Tibial artery (tissue), 4 donors: ENCODE measurements around the gene GRIN3B.

Experiments used
- DNase-seq, 2 donors: peaks; one replicate each; pipeline ENCODE4 v3.0.0-alpha.2; 2019
- H3K27ac ChIP-seq, 2 donors: fragments of 200-600 bp; sonication (generic) in 1 of 2; 1 replicate in 1 of 2; 2 replicates in 1 of 2; pipeline ENCODE4 v1.5.1; 2018 to 2019; ENCODE audit warnings: mild to moderate bottlenecking in 1 of 2
- H3K27me3 ChIP-seq, 2 donors: fragments of 200-600 bp; sonication (generic) in 1 of 2; one replicate each; pipeline versions ENCODE4 v1.5.1 to v1.6.0; 2016 to 2019
- H3K36me3 ChIP-seq, 3 donors: fragments of 200-600 bp; sonication (generic) in 2 of 3; one replicate each; pipeline ENCODE4 v1.5.1; 2016 to 2019; ENCODE audit warnings: mild to moderate bottlenecking in 2 of 3
- H3K4me1 ChIP-seq, 4 donors: fragments of 200-600 bp; sonication (generic) in 2 of 4; 1 replicate in 3 of 4; 2 replicates in 1 of 4; pipeline ENCODE4 v1.5.1; 2016 to 2019
- H3K4me3 ChIP-seq, 2 donors: fragments of 200-600 bp; sonication (generic) in 1 of 2; 1 replicate in 1 of 2; 2 replicates in 1 of 2; pipeline ENCODE4 v1.5.1; 2018 to 2019; ENCODE audit warnings: mild to moderate bottlenecking in 2 of 2
- H3K9me3 ChIP-seq, 3 donors: fragments of 200-600 bp; sonication (generic) in 1 of 3; one replicate each; pipeline ENCODE4 v1.5.1; 2016 to 2019
- CTCF ChIP-seq, 2 experiments: fragments of 200-600 bp in 1 of 2; fragments of 450-650 bp in 1 of 2; IDR thresholded peaks; one replicate each; pipeline ENCODE4 v1.5.1; 2017 to 2019; ENCODE audit warnings: antibody characterized with exemption in 2 of 2, mild to moderate bottlenecking in 1 of 2, moderate library complexity in 1 of 2
- intact Hi-C: fragments of 100-400 bp; cut with DNase I; formaldehyde crosslinking; loops from one replicate; pipeline ENCODE4 v1.15.0; 2023; ENCODE audit warnings: low total_unique reads

Gene GRIN3B

DNA sequence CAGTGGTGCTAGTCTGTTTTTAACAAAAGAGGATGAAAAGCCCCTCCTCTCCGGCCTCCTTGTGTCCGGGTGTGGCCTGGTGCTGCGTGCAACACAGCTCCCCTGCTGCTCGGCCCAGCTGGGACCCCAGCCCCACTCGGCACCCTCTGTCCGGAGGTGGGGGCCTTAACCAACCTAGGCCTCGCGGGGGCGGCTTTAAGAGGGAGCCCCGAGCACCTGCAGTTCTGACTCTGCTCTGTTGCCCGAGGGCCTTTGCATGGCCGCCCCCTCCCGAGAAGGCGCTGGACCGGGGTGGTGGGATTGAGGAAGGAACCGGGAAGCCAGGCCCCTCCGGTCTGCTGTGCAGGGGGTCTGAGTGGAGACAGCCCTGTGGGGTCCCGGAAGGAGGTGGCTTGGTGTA, 5.7 kb upstream of the GRIN3B start:
- H3K27ac ChIP-seq = no peak overlapping the region
- H3K36me3 ChIP-seq = peaks cover 37 to 57% (median 43%) of the 10 kb centered on the region in 3 donors
- H3K27me3 ChIP-seq = peaks cover 0 to 72% of the 10 kb centered on the region in 2 donors
- H3K4me3 ChIP-seq = no peak overlapping the region
- intact Hi-C loops = no loop called here
- TF ChIP-seq CTCF (IDR thresholded peaks at IDR 0.05) = no peak
- peaks cover 0 to 12% (median 6%) of the 10 kb centered on the region in 4 donors for H3K4me1 ChIP-seq
- H3K9me3 ChIP-seq = no peaks in the 10 kb centered on the region
- DNase-seq = no peak

DNA sequence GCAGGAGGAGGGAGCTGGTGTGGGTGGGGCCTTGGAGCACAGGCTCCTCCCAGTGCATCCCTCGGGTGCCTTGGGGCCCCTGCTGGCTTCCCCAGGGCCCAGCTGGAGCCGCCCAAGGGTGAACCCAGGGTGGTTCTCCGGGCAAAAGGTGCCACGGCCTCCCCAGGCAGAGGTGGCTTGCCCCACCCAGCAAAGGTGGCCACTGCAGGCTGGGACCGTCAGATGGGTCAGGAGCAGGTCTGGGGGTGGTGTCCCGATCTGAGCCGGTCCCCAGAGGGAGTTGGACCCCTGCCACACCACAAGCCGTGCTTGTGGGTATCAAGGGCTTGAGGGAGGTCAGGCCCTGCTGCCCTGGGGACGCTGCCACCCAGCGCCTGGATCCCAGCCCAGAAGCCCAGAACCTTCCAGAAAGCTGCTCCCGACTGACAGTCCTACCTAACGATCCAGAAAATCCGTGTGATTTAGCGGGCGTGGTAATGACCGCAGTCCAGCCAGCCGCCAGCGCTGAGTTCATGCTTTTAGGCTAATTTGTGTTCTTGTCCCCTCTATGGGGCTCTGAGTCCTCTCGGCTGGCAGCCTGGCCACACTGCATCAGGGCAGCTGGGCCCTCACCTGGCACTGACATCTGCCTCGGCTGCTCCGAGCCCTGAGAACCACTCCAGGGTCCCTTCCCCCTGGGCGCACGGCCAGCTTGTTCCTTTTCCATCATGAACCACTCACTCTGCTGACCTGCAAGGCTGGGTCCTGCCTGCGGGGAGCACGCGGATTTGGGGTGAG, 5.0 kb upstream of the GRIN3B start:
- Histone ChIP-seq H3K36me3 (peaks cover 30 to 50% (median 37%) of the 10 kb centered on the region in 3 donors), H3K4me1 (peaks cover 0 to 15% (median 8%) of the 10 kb centered on the region in 4 donors), H3K27ac (no peak overlapping the region), H3K4me3 (no peak overlapping the region), H3K9me3 (no peaks in the 10 kb centered on the region), H3K27me3 (peaks cover 0 to 80% of the 10 kb centered on the region in 2 donors)
- no peak for DNase-seq
- TF ChIP-seq CTCF (IDR thresholded peaks at IDR 0.05) = no peak
- intact Hi-C loops = no loop called here

- Histone ChIP-seq H3K4me3 (no peak overlapping the region), H3K4me1 (peaks cover 0 to 25% (median 15%) of the 10 kb centered on the region in 4 donors), H3K9me3 (no peaks in the 10 kb centered on the region), H3K27me3 (peaks cover 0 to 88% of the 10 kb centered on the region in 2 donors), H3K36me3 (peaks cover 23 to 40% (median 31%) of the 10 kb centered on the region in 3 donors), H3K27ac (no peak overlapping the region)
- intact Hi-C loops = no loop called here
- no peak for DNase-seq
- no peak for TF ChIP-seq CTCF (IDR thresholded peaks at IDR 0.05)
These were observed 4.0 kb upstream of the GRIN3B start for GRCh38 chr19:996051-996838.

- Histone ChIP-seq H3K27ac (no peak overlapping the region), H3K4me1 (peaks cover 0 to 31% (median 16%) of the 10 kb centered on the region in 4 donors), H3K4me3 (no peak overlapping the region), H3K27me3 (peaks cover 0 to 95% of the 10 kb centered on the region in 2 donors), H3K9me3 (no peaks in the 10 kb centered on the region), H3K36me3 (peaks cover 10 to 24% (median 18%) of the 10 kb centered on the region in 3 donors)
- intact Hi-C loops = no loop called here
- no peak for TF ChIP-seq CTCF (IDR thresholded peaks at IDR 0.05)
- DNase-seq = no peak
These were observed 2.2 kb upstream of the GRIN3B start for GRCh38 chr19:998064-998463.

GRCh38 chr19:999379-999719, 870 bp upstream of the GRIN3B start:
- Histone ChIP-seq H3K9me3 (no peaks in the 10 kb centered on the region), H3K36me3 (peaks cover 2 to 11% (median 5%) of the 10 kb centered on the region in 3 donors), H3K4me1 (peaks cover 0 to 31% (median 16%) of the 10 kb centered on the region in 4 donors), H3K27ac (no peak overlapping the region), H3K27me3 (peaks cover 0 to 92% of the 10 kb centered on the region in 2 donors), H3K4me3 (no peak overlapping the region)
- no peak for DNase-seq
- TF ChIP-seq CTCF (IDR thresholded peaks at IDR 0.05) = no peak
- intact Hi-C loops = no loop called here
